ENCODE results near the gene ACOX3. TPM values are rescaled to one million over a fixed set of nuclear protein-coding genes. Genes with fewer than 3 reads are reported as not detected.
A peak's percentile ranks its signal among the peaks of the same experiment; 100 is the strongest.

Gene ACOX3
- total and polyA plus RNA-seq, 9 donors: 10.1 to 32.4 (median 21.3) TPM

DNA sequence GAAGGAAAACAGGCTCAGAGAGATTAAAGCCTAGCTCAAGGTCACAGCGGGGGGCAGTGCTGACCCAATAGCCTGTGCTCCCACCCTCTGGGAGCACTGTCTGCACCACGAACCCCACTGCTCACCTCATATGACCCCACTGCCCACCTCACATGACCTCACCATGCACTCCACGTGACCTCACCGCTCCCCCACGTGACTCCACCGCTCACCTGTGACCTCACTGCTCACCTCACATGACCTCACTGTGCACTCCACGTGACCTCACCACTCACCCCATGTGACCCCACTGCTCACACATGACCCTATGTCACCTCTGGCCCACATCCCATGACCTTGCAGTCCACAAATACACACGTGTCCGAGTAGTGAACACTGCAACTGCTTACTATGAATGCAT lies 55.4 kb downstream of the ACOX3 start:
- Histone ChIP-seq H3K9me3 (no peaks in the 10 kb centered on the region), H3K4me3 (no peak overlapping the region), H3K4me1 (ENCODE audit: insufficient read depth) (peaks cover 15% of the 10 kb centered on the region), H3K27ac (no peak overlapping the region), H3K27me3 (no peaks in the 10 kb centered on the region), H3K36me3 (no peaks in the 10 kb centered on the region)
- 57 to 73% (median 60%) methylated on average over 9 of the region's 9 CpGs for WGBS, 3 donors
- intact Hi-C loops (cut with DNase I): no loop called here
- peak in 2 of 5 donors; percentile 25 to 34 for DNase-seq
- TF ChIP-seq, protein P1, sequence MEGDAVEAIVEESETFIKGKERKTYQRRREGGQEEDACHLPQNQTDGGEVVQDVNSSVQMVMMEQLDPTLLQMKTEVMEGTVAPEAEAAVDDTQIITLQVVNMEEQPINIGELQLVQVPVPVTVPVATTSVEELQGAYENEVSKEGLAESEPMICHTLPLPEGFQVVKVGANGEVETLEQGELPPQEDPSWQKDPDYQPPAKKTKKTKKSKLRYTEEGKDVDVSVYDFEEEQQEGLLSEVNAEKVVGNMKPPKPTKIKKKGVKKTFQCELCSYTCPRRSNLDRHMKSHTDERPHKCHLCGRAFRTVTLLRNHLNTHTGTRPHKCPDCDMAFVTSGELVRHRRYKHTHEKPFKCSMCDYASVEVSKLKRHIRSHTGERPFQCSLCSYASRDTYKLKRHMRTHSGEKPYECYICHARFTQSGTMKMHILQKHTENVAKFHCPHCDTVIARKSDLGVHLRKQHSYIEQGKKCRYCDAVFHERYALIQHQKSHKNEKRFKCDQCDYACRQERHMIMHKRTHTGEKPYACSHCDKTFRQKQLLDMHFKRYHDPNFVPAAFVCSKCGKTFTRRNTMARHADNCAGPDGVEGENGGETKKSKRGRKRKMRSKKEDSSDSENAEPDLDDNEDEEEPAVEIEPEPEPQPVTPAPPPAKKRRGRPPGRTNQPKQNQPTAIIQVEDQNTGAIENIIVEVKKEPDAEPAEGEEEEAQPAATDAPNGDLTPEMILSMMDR (IDR thresholded peaks at IDR 0.05): no peak
- TF ChIP-seq EP300 (IDR thresholded peaks at IDR 0.05) (no peak), POLR2A (IDR thresholded peaks at IDR 0.05) (no peak)

DNA sequence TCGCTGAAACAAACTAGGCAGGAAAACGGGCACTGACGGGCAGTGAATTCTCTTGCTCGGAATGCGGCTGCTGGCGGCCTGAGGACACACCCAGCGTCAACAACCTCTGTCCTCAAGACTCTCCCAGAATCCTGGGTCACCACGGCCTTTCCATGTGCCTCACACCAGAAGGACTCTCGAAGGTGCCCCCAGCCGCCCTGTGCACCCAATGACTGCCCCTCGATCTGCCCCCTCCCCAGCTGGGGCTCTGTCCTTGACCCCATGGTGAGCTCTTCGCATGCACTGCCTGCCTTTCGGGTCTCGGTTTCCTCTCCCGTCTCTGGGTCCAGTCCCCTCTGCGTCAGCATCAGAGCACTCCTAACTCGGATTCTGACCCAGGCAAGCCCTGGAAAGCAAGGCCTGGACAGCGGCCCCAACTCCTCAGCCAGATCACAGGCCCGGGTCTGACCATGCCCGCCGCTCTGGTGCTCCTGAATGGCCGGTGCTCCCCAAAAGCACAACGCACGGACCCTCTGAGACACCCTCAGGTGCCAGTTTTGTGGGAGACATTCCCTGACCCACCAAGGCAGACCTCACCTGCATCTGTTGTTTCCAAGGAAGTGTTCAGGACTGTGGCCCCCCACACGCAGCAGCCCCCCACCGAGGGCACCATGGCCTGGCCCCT lies 56.0 kb downstream of the ACOX3 start:
- intact Hi-C loops (cut with DNase I): no loop called here
- H3K36me3 ChIP-seq: no peaks in the 10 kb centered on the region

DNA sequence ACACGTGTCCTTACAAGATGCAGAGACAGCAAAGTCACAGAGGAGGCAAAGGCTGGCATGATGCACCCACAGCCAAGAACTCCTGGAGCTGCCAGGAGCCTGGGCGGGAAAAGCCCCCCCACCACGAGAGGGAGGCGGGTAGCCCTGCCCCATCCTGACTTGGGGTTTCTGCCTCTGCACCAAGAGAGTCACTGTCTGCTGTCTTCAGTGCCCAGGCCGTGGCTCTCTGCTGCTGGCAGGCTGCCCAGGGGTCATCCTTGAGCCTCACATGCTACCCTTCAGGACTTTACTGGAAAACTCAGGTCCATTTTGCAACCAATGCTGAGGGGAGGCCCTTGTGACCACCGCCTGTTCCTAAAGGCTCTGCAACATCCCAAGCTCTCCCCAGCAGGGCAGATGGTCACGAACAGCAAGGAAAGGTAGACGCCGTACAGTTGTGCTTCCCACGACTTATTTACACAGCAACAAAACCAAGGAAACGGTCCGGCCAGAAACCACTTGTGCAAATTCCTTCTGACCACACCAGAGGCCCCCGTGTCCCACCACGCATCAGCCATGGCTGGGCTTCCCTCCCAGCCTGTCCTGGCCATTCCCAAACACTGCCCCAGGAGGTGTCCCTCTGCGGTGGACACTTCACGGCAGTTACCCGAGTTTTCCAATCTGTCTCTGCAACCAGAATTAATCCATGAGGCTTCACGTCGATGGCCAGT lies 56.9 kb downstream of the ACOX3 start:
- Histone ChIP-seq H3K9me3 (no peaks in the 10 kb centered on the region), H3K4me1 (ENCODE audit: insufficient read depth) (peaks cover 15% of the 10 kb centered on the region), H3K36me3 (no peaks in the 10 kb centered on the region), H3K4me3 (no peak overlapping the region), H3K27ac (no peak overlapping the region), H3K27me3 (no peaks in the 10 kb centered on the region)
- intact Hi-C loops (cut with DNase I): no loop called here
- WGBS, 3 donors: 41 to 51% (median 44%) methylated on average over 19 of the region's 19 CpGs
- TF ChIP-seq POLR2A (IDR thresholded peaks at IDR 0.05): no peak
- TF ChIP-seq EP300 (IDR thresholded peaks at IDR 0.05): no peak
- TF ChIP-seq, protein P1 (IDR thresholded peaks at IDR 0.05): no peak
- peak in 3 of 5 donors; percentile 35 to 61 (median 51) for DNase-seq

More for the DNA sequence above, 56.0 kb downstream of the ACOX3 start:
- Histone ChIP-seq H3K27me3 (no peaks in the 10 kb centered on the region), H3K27ac (no peak overlapping the region), H3K4me1 (ENCODE audit: insufficient read depth) (peaks cover 15% of the 10 kb centered on the region), H3K4me3 (no peak overlapping the region), H3K9me3 (no peaks in the 10 kb centered on the region)
- peak in 2 of 5 donors; percentile 30 to 46 for DNase-seq
- 71 to 87% (median 81%) methylated on average over 26 of the region's 26 CpGs for WGBS, 3 donors
- TF ChIP-seq, protein P1 (IDR thresholded peaks at IDR 0.05): no peak
- TF ChIP-seq POLR2A (IDR thresholded peaks at IDR 0.05) (no peak), EP300 (IDR thresholded peaks at IDR 0.05) (no peak)

DNA sequence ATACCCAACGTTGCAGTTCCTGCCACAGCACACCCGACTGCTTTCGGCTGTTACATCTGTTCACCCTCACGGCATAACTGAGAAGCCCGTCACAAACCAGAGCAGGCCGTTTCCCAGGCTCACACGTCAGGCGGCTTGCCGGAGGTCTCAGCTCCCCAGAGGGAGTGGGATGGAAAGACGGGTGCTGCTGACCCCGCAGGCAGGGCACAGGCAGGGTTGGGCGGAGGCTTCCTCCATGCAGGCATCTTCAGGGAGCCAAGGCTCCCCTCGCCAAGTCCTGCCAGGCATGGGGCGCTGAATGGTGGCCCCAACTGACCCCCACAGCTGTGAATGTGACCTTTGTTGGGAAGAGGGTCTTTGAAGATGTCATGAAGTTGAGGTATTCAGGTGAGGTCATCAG lies 57.5 kb downstream of the ACOX3 start:
- intact Hi-C loops (cut with DNase I): no loop called here
- Histone ChIP-seq H3K4me3 (no peak overlapping the region), H3K27ac (no peak overlapping the region), H3K4me1 (ENCODE audit: insufficient read depth) (peaks cover 15% of the 10 kb centered on the region), H3K27me3 (no peaks in the 10 kb centered on the region), H3K9me3 (no peaks in the 10 kb centered on the region), H3K36me3 (no peaks in the 10 kb centered on the region)
- 88 to 93% (median 90%) methylated on average over 14 of the region's 14 CpGs for WGBS, 3 donors
- TF ChIP-seq, protein P1 (IDR thresholded peaks at IDR 0.05): no peak
- TF ChIP-seq POLR2A (IDR thresholded peaks at IDR 0.05) (no peak), EP300 (IDR thresholded peaks at IDR 0.05) (no peak)
- DNase-seq: peak in 1 of 5 donors; percentile 36
